HG03045 (cell line): Measurements from ENCODE around the gene MYOZ3.
A peak's percentile ranks its signal among the peaks of the same experiment; 100 is the strongest.

ENCODE experiments used
- ATAC-seq: cut with Tn5 transposase; IDR thresholded peaks from one replicate; pipeline ENCODE4 v1.9.1; 2021; ENCODE audit warnings: mild to moderate bottlenecking, moderate library complexity; ENCODE audit not compliant: unreplicated experiment

Gene MYOZ3

GRCh38 chr5:150642567-150642927, 18.5 kb upstream of the MYOZ3 start:
- ATAC-seq = no peak

GRCh38 chr5:150642991-150643710, 17.9 kb upstream of the MYOZ3 start:
- no peak for ATAC-seq

GRCh38 chr5:150644058-150644457, 17.0 kb upstream of the MYOZ3 start:
- ATAC-seq = no peak

GRCh38 chr5:150644514-150644913, 16.5 kb upstream of the MYOZ3 start:
- ATAC-seq = no peak

- ATAC-seq = no peak
Observed at GRCh38 chr5:150645070-150645700, 15.9 kb upstream of the MYOZ3 start.

- ATAC-seq = no peak
Observed at GRCh38 chr5:150647275-150648251, 13.5 kb upstream of the MYOZ3 start.

- ATAC-seq = no peak
Observed at GRCh38 chr5:150648294-150649107, 12.6 kb upstream of the MYOZ3 start.

- no peak for ATAC-seq
Observed at GRCh38 chr5:150649108-150650020, 11.7 kb upstream of the MYOZ3 start.

GRCh38 chr5:150650021-150651006, 10.7 kb upstream of the MYOZ3 start:
- no peak for ATAC-seq

- no peak for ATAC-seq
Observed at GRCh38 chr5:150651382-150651781, 9.7 kb upstream of the MYOZ3 start.

GRCh38 chr5:150651924-150652671, 9.0 kb upstream of the MYOZ3 start:
- no peak for ATAC-seq

GRCh38 chr5:150653145-150653761, 7.8 kb upstream of the MYOZ3 start:
- ATAC-seq = no peak

GRCh38 chr5:150653762-150654556, 7.1 kb upstream of the MYOZ3 start:
- no peak for ATAC-seq

- ATAC-seq = no peak
Observed at GRCh38 chr5:150655221-150655620, 5.8 kb upstream of the MYOZ3 start.

- peak; percentile 80 for ATAC-seq
Observed at GRCh38 chr5:150656191-150657132, 4.6 kb upstream of the MYOZ3 start.
